ENCODE data around the gene ARHGAP8.

ARHGAP8 gene

DNA sequence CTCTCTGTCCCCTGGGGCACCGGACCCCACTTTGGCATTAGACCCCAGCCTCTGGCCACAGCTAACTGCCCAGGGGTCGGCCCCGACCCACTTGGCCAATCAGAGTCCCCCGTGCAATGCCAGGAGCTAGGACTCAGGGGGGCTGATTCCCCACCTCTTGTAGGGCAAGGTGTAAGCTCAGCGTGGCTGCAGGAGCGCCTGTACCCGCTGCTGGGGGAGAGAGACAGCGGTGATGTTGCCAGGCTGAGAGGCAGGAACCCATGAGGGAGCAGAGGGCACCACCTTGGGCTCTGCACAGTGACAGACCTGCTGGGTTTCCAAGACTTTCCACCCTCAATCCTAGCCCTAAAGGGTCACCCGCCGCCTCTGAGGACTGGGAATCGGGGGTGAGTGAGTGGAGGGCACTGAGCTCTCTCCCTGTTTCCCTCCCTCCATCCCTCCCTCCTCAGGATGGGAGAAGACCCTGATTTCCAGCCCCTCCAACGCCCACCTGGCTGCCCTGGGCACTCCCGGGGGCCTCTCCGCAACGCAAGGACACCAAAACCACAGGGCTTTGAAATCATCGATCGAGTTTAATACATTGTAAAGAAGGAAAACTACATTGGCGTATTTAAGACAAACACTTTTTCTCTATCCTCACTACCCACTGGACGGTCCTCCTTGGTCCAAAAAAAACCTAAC lies 128.4 kb downstream of the ARHGAP8 start:
- Histone ChIP-seq H3K9me3 (ENCODE audit: control insufficient read depth, low read length) (no peaks in the 10 kb centered on the region), H2BK5ac (ENCODE audit: low read depth, low read length, poor library complexity, severe bottlenecking) (no peak overlapping the region), H2AK5ac (ENCODE audit: low read length, severe bottlenecking) (no peak overlapping the region), H3K4me2 (ENCODE audit: low read length, poor library complexity, severe bottlenecking) (no peak overlapping the region), H3K36me3 (ENCODE audit: control insufficient read depth in 1 of 2, insufficient read depth in 2 of 2, low read depth in 1 of 2, low read length in 2 of 2) (no peaks in the 10 kb centered on the region), H3K4ac (ENCODE audit: low read depth in 1 of 2, low read length in 2 of 2) (no peak overlapping the region), H3K18ac (ENCODE audit: low read depth in 1 of 2, low read length in 2 of 2) (no peak overlapping the region), H3K4me1 (ENCODE audit: control insufficient read depth, insufficient read depth, low read depth, low read length) (peaks cover 1% of the 10 kb centered on the region), H3K9ac (ENCODE audit: low read length) (no peak overlapping the region), H3K79me1 (replicated peaks; ENCODE audit: low read length, poor library complexity, severe bottlenecking) (no peaks in the 10 kb centered on the region), H4K8ac (ENCODE audit: low read length) (no peak overlapping the region), H3K4me3 (ENCODE audit: insufficient read depth in 1 of 2, low read depth in 1 of 2, low read length in 2 of 2) (no peak overlapping the region), H4K91ac (ENCODE audit: low read length) (no peak overlapping the region), H2AFZ (ENCODE audit: low read depth, low read length) (no peak overlapping the region), H3K23ac (ENCODE audit: low read length in 2 of 2) (no peak overlapping the region), H2BK12ac (ENCODE audit: low read length in 2 of 2) (no peak overlapping the region), H3K27me3 (ENCODE audit: control insufficient read depth in 1 of 2, insufficient read depth in 1 of 2, low read length in 2 of 2) (no peaks in the 10 kb centered on the region), H2BK120ac (ENCODE audit: low read depth, low read length) (no peak overlapping the region), H3K27ac (ENCODE audit: low read length, poor library complexity, severe bottlenecking) (no peak overlapping the region), H2BK15ac (ENCODE audit: low read depth, poor library complexity, severe bottlenecking) (no peak overlapping the region), H3K14ac (ENCODE audit: low read length in 2 of 2) (peak overlapping the region in 1 of 2 experiments; percentile 36)
- DNase-seq = no peak
- WGBS = 87% methylated on average over 19 of the region's 19 CpGs

DNA sequence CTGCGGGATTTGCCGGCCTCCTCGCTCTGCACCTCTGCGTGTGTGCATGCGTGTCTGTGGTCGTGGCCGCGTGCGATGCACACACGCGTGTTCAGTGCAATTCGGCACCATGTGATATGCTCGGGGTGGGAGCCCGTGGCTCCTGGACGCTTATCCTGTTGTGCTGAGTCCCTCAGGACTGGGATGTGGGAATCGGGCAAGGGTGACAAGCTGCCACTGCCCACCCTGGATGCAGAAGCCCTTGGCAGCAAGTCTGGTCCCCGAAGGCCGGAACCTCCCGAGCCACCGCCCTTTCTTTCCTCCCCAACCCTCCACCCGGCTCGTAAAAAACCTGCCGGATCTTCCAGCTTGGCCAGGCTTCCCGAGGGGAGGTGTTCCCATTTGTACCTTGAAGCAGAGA lies 129.2 kb downstream of the ARHGAP8 start:
- Histone ChIP-seq H2BK15ac (ENCODE audit: low read depth, poor library complexity, severe bottlenecking) (no peak overlapping the region), H3K27ac (ENCODE audit: low read length, poor library complexity, severe bottlenecking) (no peak overlapping the region), H2BK12ac (ENCODE audit: low read length in 2 of 2) (no peak overlapping the region), H3K27me3 (ENCODE audit: control insufficient read depth in 1 of 2, insufficient read depth in 1 of 2, low read length in 2 of 2) (no peaks in the 10 kb centered on the region), H3K9me3 (ENCODE audit: control insufficient read depth, low read length) (no peaks in the 10 kb centered on the region), H2BK120ac (ENCODE audit: low read depth, low read length) (no peak overlapping the region), H3K4me2 (ENCODE audit: low read length, poor library complexity, severe bottlenecking) (no peak overlapping the region), H3K36me3 (ENCODE audit: control insufficient read depth in 1 of 2, insufficient read depth in 2 of 2, low read depth in 1 of 2, low read length in 2 of 2) (no peaks in the 10 kb centered on the region), H2BK5ac (ENCODE audit: low read depth, low read length, poor library complexity, severe bottlenecking) (no peak overlapping the region), H4K91ac (ENCODE audit: low read length) (peak overlapping the region; percentile 35), H2AK5ac (ENCODE audit: low read length, severe bottlenecking) (no peak overlapping the region), H3K4me3 (ENCODE audit: insufficient read depth in 1 of 2, low read depth in 1 of 2, low read length in 2 of 2) (no peak overlapping the region), H3K4ac (ENCODE audit: low read depth in 1 of 2, low read length in 2 of 2) (no peak overlapping the region), H3K4me1 (ENCODE audit: control insufficient read depth, insufficient read depth, low read depth, low read length) (peaks cover 1% of the 10 kb centered on the region), H3K14ac (ENCODE audit: low read length in 2 of 2) (no peak overlapping the region), H2AFZ (ENCODE audit: low read depth, low read length) (no peak overlapping the region), H4K8ac (ENCODE audit: low read length) (no peak overlapping the region), H3K23ac (ENCODE audit: low read length in 2 of 2) (no peak overlapping the region), H3K9ac (ENCODE audit: low read length) (no peak overlapping the region), H3K18ac (ENCODE audit: low read depth in 1 of 2, low read length in 2 of 2) (no peak overlapping the region), H3K79me1 (replicated peaks; ENCODE audit: low read length, poor library complexity, severe bottlenecking) (no peaks in the 10 kb centered on the region)
- no peak for DNase-seq
- 89% methylated on average over 23 of the region's 24 CpGs for WGBS

DNA sequence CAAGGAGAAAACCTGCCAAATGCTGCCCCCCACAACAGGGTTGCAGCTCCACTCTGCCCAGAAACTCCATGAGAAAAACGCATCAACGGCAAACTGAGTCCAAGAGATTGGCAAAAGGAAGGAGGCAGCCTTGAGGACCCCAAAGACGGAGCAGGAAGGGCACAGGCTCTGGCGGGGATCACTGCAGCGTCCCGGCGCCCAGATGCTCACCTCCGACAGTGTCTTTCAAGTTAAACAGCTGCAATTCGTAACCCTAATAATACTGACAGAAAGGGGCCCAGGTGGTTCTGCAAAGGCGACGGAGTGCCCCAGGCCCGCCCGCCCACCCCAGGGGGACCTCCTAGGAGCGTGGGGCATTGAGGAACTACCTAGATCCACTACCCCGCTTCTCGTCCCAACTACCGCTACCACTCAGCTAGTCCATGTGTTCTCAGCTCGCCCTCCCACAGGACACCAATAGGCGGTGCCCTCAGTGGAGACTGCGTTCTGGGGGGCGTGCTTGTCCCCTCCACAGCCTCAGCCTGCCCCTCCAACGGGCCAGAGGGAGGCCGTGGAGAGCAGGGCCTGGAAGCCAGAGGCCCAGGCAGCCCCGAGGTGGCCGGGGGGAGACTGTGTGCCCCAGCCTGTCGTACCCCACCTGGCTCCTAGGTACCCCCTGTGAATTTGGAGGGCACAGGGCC lies 130.0 kb downstream of the ARHGAP8 start:
- Histone ChIP-seq H3K4me1 (ENCODE audit: control insufficient read depth, insufficient read depth, low read depth, low read length) (peaks cover 1% of the 10 kb centered on the region), H3K18ac (ENCODE audit: low read depth in 1 of 2, low read length in 2 of 2) (no peak overlapping the region), H2BK15ac (ENCODE audit: low read depth, poor library complexity, severe bottlenecking) (no peak overlapping the region), H2BK120ac (ENCODE audit: low read depth, low read length) (no peak overlapping the region), H2AFZ (ENCODE audit: low read depth, low read length) (no peak overlapping the region), H3K4ac (ENCODE audit: low read depth in 1 of 2, low read length in 2 of 2) (no peak overlapping the region), H3K23ac (ENCODE audit: low read length in 2 of 2) (no peak overlapping the region), H3K27me3 (ENCODE audit: control insufficient read depth in 1 of 2, insufficient read depth in 1 of 2, low read length in 2 of 2) (no peaks in the 10 kb centered on the region), H2AK5ac (ENCODE audit: low read length, severe bottlenecking) (no peak overlapping the region), H3K14ac (ENCODE audit: low read length in 2 of 2) (no peak overlapping the region), H3K9ac (ENCODE audit: low read length) (no peak overlapping the region), H4K8ac (ENCODE audit: low read length) (no peak overlapping the region), H4K91ac (ENCODE audit: low read length) (no peak overlapping the region), H3K9me3 (ENCODE audit: control insufficient read depth, low read length) (no peaks in the 10 kb centered on the region), H3K4me3 (ENCODE audit: insufficient read depth in 1 of 2, low read depth in 1 of 2, low read length in 2 of 2) (no peak overlapping the region), H3K4me2 (ENCODE audit: low read length, poor library complexity, severe bottlenecking) (no peak overlapping the region), H2BK5ac (ENCODE audit: low read depth, low read length, poor library complexity, severe bottlenecking) (no peak overlapping the region), H3K79me1 (replicated peaks; ENCODE audit: low read length, poor library complexity, severe bottlenecking) (no peaks in the 10 kb centered on the region), H3K36me3 (ENCODE audit: control insufficient read depth in 1 of 2, insufficient read depth in 2 of 2, low read depth in 1 of 2, low read length in 2 of 2) (no peaks in the 10 kb centered on the region), H3K27ac (ENCODE audit: low read length, poor library complexity, severe bottlenecking) (no peak overlapping the region), H2BK12ac (ENCODE audit: low read length in 2 of 2) (no peak overlapping the region)
- DNase-seq = no peak
- 93% methylated on average over 22 of the region's 26 CpGs for WGBS

DNA sequence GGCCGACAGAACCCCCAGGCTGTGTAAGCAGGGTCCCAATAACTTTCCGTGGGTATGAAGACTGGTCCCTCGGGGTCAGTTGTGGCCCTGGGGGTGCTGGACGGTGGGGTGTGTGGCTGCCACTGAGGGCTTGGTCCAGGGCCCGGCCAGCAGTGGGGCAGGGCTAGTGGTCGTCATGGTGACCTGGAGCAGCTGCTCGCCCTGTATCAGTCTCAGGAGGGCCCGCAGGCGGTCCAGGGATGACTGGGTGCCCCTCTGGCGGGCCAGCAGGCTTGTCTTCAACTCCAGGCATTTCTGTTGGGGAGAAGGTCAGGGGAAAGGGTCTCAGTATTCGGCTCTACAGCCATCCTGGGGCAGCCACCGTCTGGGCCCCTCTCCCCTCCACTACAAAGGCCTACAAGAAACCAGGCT lies 130.6 kb downstream of the ARHGAP8 start:
- no peak overlapping the region for H4K91ac ChIP-seq (ENCODE audit: low read length)

More for the DNA sequence above, 130.6 kb downstream of the ARHGAP8 start:
- H3K27ac ChIP-seq (ENCODE audit: low read length, poor library complexity, severe bottlenecking) = no peak overlapping the region
- H3K14ac ChIP-seq (ENCODE audit: low read length in 2 of 2) = no peak overlapping the region
- H2BK12ac ChIP-seq (ENCODE audit: low read length in 2 of 2) = no peak overlapping the region
- H3K9me3 ChIP-seq (ENCODE audit: control insufficient read depth, low read length) = no peaks in the 10 kb centered on the region
- WGBS = 87% methylated on average over 12 of the region's 12 CpGs
- no peak overlapping the region for H4K8ac ChIP-seq (ENCODE audit: low read length)
- H3K23ac ChIP-seq (ENCODE audit: low read length in 2 of 2) = no peak overlapping the region
- H3K4me2 ChIP-seq (ENCODE audit: low read length, poor library complexity, severe bottlenecking) = no peak overlapping the region
- H3K27me3 ChIP-seq (ENCODE audit: control insufficient read depth in 1 of 2, insufficient read depth in 1 of 2, low read length in 2 of 2) = no peaks in the 10 kb centered on the region
- no peak overlapping the region for H2BK5ac ChIP-seq (ENCODE audit: low read depth, low read length, poor library complexity, severe bottlenecking)
- H2AFZ ChIP-seq (ENCODE audit: low read depth, low read length) = no peak overlapping the region
- no peak for DNase-seq
- no peak overlapping the region for H2BK15ac ChIP-seq (ENCODE audit: low read depth, poor library complexity, severe bottlenecking)
- H3K79me1 ChIP-seq (replicated peaks; ENCODE audit: low read length, poor library complexity, severe bottlenecking) = no peaks in the 10 kb centered on the region
- H2AK5ac ChIP-seq (ENCODE audit: low read length, severe bottlenecking) = no peak overlapping the region
- H3K18ac ChIP-seq (ENCODE audit: low read depth in 1 of 2, low read length in 2 of 2) = no peak overlapping the region
- no peak overlapping the region for H3K9ac ChIP-seq (ENCODE audit: low read length)
- peaks cover 1% of the 10 kb centered on the region for H3K4me1 ChIP-seq (ENCODE audit: control insufficient read depth, insufficient read depth, low read depth, low read length)
- H2BK120ac ChIP-seq (ENCODE audit: low read depth, low read length) = no peak overlapping the region
- H3K4me3 ChIP-seq (ENCODE audit: insufficient read depth in 1 of 2, low read depth in 1 of 2, low read length in 2 of 2) = no peak overlapping the region
- H3K36me3 ChIP-seq (ENCODE audit: control insufficient read depth in 1 of 2, insufficient read depth in 2 of 2, low read depth in 1 of 2, low read length in 2 of 2) = no peaks in the 10 kb centered on the region
- H3K4ac ChIP-seq (ENCODE audit: low read depth in 1 of 2, low read length in 2 of 2) = no peak overlapping the region

Data from mesenchymal stem cell (in vitro differentiated cells and primary cell).